HUDEP-2 (cell line): Measurements from ENCODE around the gene TENM3.

Source experiments
- DNase-seq, 76 experiments: peaks; one replicate each; lab custom pipeline; 2025; ENCODE audit not compliant: unreplicated experiment in 76 of 76; lab: John Stamatoyannopoulos, UW

TENM3 gene

DNA sequence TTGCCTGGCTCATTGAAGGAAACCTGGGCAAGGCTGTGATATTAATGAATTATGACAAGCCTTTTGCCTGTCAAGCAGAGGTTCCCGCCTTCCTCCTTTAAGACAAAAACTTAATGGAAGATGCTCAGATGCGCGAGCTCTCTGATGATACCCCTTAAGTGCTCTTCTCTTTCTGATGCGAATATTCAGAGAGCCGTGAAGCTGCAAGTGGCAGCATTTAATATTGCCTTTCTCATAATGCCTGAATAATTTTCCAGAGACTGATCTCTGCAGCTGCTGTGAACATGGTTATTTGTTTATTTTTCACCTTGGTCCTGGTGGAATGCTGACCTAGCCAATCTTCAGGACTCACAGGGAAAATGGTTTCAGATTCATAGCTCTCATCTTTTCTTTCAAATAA, 251.8 kb downstream of the TENM3 start:
- no peak for DNase-seq

DNA sequence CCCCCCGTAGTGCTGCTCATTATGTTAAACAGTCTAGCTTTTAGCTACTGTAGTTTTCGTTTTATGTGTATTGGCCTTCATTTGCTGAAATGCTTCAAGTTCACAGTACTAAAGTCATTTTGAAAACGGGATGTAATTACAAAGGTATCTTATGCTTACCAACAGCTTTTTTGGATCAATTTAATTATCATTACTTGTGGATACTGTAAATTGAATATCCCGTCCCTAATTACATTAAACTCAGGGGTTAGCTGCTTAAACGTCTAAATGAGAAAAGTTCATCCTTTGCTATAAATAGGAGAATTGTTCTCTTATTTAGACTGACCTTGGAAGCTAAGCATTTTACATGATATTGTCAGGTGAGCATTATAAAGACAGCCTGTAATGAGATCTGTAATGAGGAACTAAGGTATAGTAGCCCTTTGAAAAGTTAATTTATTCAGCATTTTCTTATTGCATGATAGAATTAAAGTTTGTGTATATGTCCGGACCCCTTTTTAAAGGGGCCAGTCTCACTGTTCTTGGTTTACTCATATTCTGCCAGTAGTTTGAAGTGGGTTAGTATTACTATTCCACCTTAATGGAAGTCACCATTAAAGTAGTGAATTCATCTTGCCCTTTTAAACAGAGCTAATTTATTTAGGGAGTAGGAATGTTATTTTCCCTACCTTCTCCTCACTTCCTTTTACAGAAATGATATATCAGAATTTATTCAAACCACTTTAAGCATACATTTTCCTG, 252.6 kb downstream of the TENM3 start:
- DNase-seq = no peak

DNA sequence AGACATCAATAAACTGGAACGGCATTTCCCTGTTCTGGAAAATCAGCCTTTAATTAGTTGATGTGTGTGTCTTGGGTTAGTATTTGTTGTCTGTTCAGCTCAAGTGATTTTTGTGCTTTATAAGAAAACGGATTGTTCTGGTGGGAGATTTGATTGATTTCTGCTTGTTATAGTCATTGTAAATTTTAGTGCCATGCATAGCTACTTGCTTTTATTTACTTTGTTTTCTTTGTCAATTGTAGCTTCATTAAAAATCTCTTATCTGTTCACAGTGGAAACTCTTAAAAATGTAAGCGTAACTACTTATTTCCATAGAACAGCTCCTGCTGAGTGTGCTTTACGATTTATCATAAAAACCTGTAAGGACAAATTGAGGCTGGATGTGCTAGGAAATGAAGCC, 253.2 kb downstream of the TENM3 start:
- no peak for DNase-seq

DNA sequence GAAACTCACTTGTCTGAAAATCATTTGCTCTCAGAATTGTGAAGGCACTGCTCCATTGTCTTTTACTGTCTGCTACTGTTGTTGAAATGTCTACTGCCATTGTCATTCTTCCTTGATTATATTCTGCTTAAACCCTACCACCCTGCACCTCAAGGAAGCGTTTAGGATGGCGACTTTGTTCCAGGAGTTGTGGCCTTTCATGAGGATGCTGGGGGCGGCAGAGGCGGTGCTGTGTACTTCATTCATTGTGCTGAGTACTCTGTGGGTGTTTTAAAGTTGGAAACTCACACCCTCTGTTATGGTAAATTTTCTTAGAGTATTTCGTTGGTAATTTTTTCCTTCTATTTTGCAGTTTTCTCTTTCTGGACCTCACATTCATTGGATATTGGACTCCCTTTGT, 258.9 kb downstream of the TENM3 start:
- no peak for DNase-seq

DNA sequence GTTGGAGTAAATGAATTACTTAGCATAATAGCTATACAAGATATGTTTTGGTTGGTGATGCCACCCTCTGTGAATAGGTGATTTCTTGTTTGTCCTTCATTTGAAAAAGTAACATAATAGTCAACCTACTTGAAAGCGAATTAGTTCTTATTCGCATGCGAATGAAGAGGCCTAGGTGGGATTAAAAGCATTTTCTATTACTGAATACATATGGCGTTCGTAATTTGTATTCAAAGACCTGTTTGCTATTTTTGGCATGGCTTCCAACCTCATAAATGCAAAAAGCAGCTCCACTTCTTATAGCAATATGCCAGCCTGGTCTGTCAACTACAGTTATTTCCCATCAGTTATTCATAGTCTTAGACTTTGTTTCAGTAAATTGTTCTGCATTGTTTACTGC, 261.3 kb downstream of the TENM3 start:
- DNase-seq = no peak

DNA sequence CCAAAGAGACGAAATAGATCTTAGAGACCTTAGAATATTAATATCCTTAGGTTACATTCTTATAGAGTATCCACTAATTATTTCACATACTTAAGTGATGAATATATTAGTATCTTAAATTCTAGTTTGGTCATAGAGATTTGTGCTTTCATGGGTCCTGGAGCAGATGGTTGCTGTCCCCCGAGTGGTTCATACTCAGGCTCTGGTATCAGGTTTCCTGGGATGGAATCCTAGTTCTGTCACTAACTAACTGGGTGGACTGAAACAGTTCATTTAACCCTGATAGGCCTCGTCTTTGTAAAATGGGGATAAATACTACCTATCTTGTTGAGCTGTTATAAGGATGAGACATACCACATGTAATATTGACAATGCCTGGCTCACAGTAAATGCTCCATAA, 264.6 kb downstream of the TENM3 start:
- no peak for DNase-seq

DNA sequence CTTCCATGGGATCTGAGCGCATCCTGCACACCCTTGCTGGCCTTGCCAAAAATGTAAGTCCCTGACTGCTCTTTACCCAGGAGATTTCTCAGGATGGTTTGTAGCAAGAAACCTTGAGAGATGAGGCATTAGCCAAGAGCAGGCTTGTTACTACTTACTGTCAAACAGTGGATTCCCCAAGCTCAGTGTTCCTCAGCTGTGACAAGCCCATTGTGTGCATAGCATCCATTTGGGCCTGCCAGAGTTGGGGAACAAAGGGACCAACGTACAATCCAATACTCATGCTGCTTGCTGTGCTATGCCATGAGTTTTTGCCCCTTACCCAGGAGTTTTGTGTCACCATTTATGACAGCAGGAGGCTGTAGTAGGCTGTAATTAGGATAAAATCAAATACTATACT, 267.6 kb downstream of the TENM3 start:
- DNase-seq = no peak

DNA sequence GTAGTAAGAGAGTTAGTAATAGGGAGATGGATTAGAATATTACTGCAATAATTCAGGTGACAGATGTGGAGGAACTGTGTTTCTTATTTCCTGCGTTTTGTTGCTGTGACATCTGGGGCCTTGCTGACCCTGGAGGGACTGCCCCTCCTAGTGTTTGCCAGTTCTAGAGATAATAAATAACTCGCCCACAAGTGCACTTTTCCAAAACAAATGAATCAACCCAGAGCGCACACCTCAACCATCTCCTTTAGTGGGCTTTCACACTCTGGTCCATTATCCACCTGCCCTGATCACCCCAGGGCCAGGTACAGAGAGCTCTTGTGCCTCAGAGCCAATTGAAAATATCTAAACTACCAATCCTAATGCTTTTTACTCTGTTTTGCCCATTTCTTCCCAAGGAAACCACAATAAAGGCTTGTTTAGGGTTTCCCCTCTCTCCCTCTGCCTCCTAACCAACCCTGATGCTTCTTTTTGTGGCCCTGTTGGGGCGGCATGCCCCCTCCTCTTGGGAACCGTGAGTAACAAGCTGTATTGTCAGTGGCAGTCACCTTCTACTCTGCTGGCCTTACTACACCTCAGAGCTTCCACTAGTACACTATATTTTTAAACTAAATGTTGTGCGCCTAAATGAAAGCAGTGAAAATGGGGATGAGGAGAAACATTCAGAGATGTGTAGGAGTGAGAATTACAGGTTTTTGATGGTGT, 270.5 kb downstream of the TENM3 start:
- DNase-seq = no peak

DNA sequence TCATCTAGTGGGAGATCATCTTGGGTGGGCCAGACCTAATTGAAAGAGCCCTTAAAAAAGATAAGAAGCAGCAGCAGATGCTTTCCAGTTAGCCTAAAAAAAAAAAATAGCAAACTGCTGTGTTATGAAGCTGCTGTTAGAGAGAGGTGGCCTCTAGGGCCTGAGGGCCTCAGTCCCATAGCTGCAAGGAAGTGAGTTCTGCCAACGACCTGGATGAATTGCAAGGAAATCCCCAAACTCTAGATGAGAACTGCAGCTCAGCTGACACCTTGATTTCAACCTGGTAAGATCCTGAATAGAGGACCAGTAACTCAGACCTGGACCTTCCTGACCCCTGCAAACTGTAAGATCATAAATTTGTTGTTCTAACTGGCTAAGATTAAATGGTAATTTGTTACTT, 275.2 kb downstream of the TENM3 start:
- DNase-seq = no peak

DNA sequence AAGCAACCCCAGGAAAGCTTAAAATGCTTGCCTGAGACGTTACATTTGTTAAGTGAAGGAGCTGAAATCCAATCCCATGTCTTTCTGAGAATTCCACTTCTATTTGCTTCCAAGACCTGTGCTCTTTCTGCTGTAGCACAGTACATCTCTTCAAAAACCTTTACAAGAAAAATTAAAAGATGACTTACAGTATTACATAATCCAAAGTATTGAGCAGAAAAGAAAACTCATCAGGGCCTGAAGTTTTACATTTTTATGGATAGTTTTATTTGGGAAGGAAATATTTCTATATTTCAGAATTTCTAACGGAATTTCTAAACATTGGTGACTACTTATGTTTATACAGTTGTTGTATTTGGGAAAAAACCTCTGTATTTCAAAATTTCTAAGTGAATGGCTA, 276.3 kb downstream of the TENM3 start:
- DNase-seq = no peak

DNA sequence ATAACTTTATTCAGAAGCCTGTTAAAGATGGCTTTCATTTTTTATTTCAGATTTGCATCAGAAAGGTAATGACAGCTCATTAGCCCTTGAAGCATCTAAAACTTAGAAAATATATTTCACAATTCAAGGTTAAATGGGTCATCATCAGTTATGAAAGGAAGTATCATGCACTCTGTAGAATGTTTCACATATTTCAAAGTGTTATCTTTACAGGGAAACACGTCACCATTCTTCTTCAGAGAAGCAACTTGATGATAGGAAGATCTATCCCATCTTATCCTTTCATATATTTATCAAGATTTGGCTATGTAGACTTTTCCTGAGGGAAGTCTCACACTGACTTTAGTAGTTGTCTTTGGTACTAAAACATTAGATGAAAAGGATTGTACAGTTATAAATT, 277.8 kb downstream of the TENM3 start:
- DNase-seq = no peak

DNA sequence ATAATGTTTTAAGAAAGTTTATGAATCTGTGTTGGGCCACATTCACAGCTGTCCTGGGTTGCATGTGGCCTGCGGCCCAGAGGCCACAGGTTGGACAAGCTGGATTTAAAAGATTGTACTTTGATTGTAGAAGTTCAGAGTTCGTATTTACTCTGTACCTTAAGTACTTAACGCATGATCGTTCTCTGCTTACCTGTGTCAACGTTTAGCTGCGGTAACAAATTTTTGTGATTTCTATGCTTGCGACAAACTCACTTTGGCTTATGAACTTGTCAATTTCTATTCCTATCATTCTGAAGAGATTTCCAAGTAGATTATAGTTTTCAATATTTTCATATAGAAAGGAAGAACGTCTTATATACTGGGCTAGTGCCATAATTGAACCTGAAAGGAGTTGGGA, 285.6 kb downstream of the TENM3 start:
- DNase-seq = no peak

DNA sequence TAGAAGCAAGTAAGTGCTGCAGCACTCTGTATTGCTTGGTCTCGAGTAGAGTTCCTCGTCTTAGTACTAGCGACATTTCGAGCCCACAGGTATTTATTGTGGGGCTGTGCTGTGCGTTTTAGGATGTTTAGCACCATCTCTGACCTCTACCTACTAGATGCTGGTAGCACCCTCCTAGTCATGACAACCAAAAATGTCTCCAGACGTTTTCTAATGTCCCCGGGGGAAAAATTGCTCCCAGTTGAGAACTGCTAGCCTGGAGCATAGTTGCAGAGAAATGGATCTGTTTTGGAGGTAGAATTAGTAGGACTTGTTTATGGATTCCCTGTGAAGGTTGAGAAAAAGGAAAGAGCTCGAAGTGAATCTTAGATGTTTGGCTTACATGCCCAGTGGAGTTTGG, 287.2 kb downstream of the TENM3 start:
- DNase-seq = no peak

DNA sequence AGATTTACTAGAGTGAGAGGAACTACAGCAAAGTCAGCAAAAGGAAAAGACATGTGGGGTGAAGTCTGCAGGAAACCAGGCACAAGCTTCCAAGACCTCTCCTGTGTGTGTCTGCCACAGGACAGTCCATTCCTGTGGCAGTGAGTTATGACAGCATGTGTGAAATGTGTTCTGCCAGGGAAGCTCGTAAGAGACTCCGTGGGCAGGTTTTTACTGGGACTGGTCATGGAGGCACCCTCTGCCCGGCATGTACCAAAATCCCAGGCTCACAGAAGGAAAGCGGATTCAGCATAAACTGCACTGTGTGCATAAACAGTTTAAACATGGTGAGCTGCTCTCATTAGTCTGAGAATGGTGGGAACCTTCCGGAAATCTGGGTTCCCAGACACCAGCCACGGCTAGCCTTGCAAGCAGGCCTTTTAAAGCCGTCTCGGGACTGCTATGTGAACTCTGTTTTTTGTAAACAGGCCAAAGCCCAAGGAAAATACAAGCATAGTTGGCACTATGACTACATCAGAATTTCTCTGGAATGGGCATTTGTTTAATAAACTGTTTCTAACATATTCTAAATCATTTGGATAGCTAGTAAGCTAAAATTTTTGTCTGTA, 288.5 kb downstream of the TENM3 start:
- DNase-seq = no peak

DNA sequence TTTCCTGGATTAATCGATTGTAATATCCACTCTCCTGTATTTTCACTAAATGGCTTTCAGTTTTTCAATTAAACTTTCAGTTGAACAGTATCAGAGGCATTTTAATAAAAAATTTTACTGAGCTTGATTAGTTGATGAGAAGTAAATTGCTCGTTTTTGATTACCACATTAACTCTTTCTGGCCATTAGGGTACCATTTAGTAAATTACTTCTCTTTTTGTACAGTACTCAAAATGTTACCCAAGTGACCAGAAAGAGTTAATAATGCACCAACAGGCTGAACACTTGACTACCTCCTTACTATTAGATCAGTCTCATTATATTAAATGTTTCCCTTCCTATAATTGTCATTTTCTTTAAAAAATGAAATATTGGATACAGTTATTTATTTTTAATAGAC, 289.2 kb downstream of the TENM3 start:
- DNase-seq = no peak

DNA sequence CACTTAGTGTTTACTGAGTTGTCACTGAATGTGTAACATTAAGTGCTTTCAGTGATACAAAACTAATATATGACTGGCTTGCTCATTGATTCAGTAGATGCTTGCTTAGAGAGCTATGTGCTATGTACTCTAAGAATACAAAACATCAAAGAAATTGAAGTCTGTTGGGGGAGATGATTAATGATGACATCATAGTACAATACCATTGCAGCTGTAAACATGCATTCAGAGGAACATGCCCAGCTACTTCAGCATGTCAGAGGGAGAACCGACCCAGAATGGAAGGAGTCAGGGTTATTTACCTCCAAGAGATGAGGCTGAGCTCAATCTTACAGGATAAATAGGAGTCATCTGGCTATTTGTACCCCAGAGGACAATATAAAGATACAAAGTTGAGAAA, 290.8 kb downstream of the TENM3 start:
- DNase-seq = no peak

DNA sequence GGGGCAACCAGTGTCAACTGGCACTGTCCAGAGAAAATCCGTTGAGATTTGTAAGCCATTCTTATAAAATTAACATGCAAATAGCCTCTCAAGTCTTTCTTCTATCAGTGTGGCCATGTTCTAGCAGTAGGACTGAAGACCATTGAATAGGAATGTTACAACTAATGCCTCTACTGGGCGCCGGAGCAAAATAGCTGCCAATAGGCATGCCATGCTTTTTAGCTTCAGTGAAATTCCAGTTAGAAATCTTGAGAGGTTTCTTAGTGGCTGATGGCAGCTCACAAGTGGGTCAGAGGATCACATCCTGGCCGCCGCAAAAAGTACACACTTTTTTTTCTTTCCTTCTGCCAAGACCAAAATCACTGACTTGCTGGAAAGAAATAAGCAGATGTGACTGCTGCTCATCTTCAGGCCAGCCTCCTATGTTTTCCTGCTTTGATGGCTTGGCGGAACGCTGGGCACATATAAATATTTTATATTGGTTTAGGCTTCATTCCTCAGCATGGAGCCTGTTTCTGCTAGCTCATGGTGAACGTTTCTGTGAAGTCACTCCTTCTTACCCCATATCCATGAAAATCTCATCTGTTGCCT, 293.1 kb downstream of the TENM3 start:
- DNase-seq = no peak

DNA sequence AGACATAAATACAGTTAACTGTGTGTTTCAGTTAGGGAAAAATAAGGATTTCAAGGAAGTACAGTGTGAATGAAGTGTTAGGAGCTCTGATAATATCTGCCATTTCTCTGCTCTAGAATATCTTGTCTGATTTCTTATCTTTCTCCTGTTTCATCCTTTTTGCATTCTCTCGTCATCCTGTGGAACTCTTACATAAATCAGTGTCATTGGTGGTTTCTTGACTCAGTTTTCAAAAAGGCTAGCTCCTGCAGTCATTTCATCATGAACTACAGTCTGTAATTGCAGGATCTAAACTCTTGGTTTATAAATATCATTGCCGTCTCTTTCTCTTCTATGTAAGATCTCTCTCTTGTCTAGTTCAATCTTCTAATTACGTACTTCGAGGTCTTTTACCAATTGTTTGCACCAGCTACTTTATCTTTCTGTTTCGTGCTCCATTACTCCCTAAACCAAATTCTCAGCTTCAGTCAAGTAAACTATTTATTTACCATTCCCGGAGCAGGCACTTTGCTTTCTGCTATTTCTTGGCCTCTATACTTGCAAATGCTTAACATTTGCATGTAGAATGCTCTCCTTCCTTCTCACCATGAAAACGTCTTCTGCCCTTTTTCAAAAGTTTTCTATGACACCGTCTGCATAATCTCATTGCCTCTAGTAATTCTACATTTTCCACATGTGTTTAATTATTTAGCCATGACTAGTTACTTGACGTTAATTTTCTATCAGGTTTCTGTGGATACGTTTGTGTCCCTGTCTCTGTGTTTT, 294.0 kb downstream of the TENM3 start:
- DNase-seq = no peak

DNA sequence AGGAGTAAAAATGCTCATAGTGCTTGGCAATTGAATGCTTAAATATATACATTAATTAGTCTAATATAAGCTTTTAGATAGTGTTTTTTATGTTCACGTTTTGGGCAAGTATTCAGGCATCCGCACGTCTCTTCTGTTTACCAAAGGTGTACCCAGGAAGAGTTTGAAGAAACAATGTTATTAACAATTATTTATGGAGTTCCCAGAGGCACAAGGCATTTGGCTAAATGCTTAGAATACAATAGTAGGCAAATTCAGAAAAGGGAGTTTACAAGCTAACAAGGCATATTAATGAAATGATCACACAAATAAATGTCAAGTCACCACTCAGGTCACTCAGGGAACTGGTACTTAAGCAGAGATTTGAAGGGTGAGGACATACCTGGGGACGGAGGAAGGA, 294.8 kb downstream of the TENM3 start:
- DNase-seq = no peak

DNA sequence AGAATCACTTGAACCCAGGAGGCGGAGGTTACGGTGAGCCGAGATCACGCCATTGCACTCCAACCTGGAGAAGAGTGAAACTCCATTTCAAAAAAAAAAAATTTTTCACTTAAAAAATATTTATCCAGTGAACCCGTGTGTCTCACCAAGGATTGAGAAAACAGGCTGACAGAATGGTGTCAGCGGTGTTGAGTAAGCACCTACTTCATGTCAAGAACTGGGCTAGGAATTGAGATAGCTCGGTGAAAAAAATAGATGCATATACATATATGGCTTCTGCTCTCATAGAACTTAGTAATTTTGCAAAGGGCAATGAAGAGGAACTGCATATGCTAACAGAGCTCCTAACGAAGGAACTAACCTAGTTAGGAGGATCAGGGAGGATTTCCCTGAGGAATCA, 297.3 kb downstream of the TENM3 start:
- no peak for DNase-seq

DNA sequence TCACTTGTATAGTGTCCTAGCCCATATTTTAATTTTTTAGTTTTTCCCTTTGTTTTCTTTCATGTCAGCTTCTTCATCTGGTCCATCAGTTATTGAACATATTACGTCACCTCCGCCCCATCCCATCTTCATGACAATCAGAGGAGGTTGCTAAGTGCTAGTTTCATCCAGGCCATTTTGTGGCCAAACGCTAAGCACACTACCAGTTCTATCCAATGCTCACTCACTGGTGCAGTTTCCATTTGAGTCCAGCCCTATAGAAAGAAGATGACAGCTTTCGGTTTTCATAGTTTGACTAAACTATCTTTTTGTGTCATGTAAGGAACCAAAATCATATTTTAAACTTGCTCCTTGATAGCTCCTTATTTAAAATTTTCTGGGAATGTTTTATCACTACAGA, 304.2 kb downstream of the TENM3 start:
- no peak for DNase-seq
